Endothelial cell (in vitro differentiated cells): ENCODE results near the gene TBL1XR1. TPM values are rescaled to one million over a fixed set of nuclear protein-coding genes. Genes with fewer than 3 reads are reported as not detected.

Source experiments
- DNase-seq: peaks from one replicate; pipeline ENCODE4 v3.0.0; 2021; ENCODE audit warnings: low spot score
- H3K27ac Mint-ChIP-seq: one replicate; pipeline ENCODE4 v1.8.0; 2021; ENCODE audit warnings: mixed read lengths, inconsistent platforms; ENCODE audit not compliant: unreplicated experiment
- H3K27me3 Mint-ChIP-seq: one replicate; pipeline ENCODE4 v1.8.0; 2021; ENCODE audit warnings: mild to moderate bottlenecking, moderate library complexity, mixed read lengths, inconsistent platforms; ENCODE audit not compliant: unreplicated experiment
- H3K36me3 Mint-ChIP-seq: one replicate; pipeline ENCODE4 v1.8.0; 2021; ENCODE audit warnings: mild to moderate bottlenecking, low read depth, mixed read lengths, inconsistent platforms; ENCODE audit not compliant: unreplicated experiment
- H3K4me1 Mint-ChIP-seq: one replicate; pipeline ENCODE4 v1.8.0; 2021; ENCODE audit warnings: mild to moderate bottlenecking, mixed read lengths, inconsistent platforms; ENCODE audit not compliant: unreplicated experiment
- H3K4me3 Mint-ChIP-seq: one replicate; pipeline ENCODE4 v1.8.0; 2021; ENCODE audit warnings: mild to moderate bottlenecking, mixed read lengths, inconsistent platforms; ENCODE audit not compliant: unreplicated experiment
- H3K9me3 Mint-ChIP-seq: one replicate; pipeline ENCODE4 v1.8.0; 2021; ENCODE audit warnings: mixed read lengths, inconsistent platforms; ENCODE audit not compliant: unreplicated experiment
- total RNA-seq: library from RNA; stranded (reverse); fragmentation: NEBNext Ultra II Directional; extraction: Animal tissue kit (Norgen Biotek cat#: 25700); gene quantifications from one replicate; pipeline ENCODE4 v1.2.1, GENCODE V29; 2021; ENCODE audit not compliant: unreplicated experiment
- TF ChIP-seq, protein P1 (sequence below): fragments of 200-600 bp; sonication (generic); IDR thresholded peaks from one replicate; pipeline ENCODE4 v1.5.0; 2021; ENCODE audit warnings: antibody characterized with exemption; ENCODE audit not compliant: unreplicated experiment

The TBL1XR1 gene
- total RNA-seq, 1 donor from 2014 or later = 156 TPM

DNA sequence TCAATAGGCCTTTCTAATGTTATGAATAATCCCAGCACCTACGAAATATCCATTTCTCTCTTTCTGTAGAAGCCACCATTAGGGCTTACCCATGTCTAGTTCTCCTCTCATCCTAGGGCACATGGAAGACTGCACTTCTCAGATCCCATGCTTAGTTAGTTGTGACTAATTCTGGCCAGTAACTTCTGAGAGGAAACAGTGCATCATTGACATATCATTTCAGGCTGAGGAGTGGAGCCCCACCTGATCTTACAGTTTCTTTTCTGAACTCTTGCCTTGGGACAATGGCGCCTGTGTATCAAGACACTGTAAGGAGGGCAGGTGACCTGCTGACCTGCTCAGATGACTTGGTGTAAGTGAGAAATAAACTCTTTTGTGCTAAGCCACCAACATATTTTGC is 39.4 kb upstream of the TBL1XR1 start:
- DNase-seq = no peak
- H3K27me3 Mint-ChIP-seq = no peaks in the 10 kb centered on the region
- TF ChIP-seq, protein P1, sequence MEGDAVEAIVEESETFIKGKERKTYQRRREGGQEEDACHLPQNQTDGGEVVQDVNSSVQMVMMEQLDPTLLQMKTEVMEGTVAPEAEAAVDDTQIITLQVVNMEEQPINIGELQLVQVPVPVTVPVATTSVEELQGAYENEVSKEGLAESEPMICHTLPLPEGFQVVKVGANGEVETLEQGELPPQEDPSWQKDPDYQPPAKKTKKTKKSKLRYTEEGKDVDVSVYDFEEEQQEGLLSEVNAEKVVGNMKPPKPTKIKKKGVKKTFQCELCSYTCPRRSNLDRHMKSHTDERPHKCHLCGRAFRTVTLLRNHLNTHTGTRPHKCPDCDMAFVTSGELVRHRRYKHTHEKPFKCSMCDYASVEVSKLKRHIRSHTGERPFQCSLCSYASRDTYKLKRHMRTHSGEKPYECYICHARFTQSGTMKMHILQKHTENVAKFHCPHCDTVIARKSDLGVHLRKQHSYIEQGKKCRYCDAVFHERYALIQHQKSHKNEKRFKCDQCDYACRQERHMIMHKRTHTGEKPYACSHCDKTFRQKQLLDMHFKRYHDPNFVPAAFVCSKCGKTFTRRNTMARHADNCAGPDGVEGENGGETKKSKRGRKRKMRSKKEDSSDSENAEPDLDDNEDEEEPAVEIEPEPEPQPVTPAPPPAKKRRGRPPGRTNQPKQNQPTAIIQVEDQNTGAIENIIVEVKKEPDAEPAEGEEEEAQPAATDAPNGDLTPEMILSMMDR = no peak
- H3K9me3 Mint-ChIP-seq = no peaks in the 10 kb centered on the region
- no peak overlapping the region for H3K27ac Mint-ChIP-seq
- no peaks in the 10 kb centered on the region for H3K36me3 Mint-ChIP-seq
- no peaks in the 10 kb centered on the region for H3K4me1 Mint-ChIP-seq
- H3K4me3 Mint-ChIP-seq = no peak overlapping the region

DNA sequence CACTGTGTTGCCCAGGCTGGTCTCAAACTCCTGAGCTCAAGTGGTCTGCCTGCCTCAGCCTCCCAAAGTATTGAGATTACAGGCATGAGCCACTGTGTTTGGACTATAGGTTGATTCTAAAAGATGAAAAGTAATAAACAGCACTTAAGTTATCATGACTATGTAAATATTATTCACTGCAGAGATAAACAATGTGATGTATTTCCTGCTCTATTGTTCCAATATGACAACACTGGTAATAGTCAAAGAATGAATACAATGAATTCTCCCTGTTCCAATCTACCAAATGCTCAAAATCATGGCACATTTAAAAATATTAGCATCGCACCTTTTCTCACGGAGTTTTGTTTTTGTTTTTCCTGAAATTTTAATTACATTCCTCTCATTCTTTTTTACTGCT is 36.8 kb upstream of the TBL1XR1 start:
- Mint-ChIP-seq H3K4me1 (no peaks in the 10 kb centered on the region), H3K27me3 (no peaks in the 10 kb centered on the region), H3K9me3 (peaks cover 5% of the 10 kb centered on the region), H3K27ac (no peak overlapping the region), H3K4me3 (no peak overlapping the region), H3K36me3 (peaks cover 4% of the 10 kb centered on the region)
- no peak for DNase-seq
- TF ChIP-seq, protein P1 = no peak

DNA sequence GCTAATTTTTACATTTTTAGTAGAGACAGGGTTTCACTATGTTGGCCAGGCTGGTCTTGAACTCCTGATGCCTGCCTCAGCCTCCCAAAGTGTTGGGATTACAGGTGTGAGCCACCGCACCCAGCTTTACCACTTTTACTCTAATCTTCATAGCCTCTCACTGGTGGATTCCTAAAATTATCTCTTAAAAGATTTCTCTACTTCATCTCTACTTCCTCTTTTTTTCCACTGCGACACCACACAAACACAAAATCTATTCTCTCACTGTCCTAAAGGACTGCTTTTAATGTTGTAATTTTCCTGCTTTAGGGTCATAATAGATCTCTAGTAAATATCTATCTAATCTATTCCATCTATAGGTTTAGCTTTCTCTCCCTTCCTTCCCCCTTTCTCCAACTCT is 34.0 kb upstream of the TBL1XR1 start:
- Mint-ChIP-seq H3K9me3 (peaks cover 6% of the 10 kb centered on the region), H3K27ac (no peak overlapping the region), H3K36me3 (peaks cover 4% of the 10 kb centered on the region), H3K27me3 (no peaks in the 10 kb centered on the region), H3K4me1 (no peaks in the 10 kb centered on the region), H3K4me3 (no peak overlapping the region)
- no peak for DNase-seq
- TF ChIP-seq, protein P1 = no peak

DNA sequence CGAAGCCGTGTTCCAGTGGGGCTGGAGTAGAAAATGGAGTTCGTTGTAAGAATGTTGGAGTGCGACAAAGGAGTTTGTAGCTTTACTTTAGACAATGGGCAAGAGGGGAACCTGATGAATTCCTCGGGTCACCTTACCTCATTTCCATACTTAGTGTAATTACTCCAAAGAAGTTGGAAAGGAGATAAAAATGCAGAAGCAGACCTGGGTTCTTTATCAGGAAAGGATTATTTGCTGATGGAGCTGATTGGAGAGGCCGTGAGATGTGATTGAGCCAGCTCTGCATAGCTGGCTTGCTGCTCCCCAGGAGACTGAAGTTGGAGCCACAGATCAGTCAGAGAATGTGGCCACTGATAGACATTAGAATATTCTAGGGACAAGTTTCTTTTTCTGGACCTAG is 33.4 kb upstream of the TBL1XR1 start:
- DNase-seq = no peak
- peaks cover 4% of the 10 kb centered on the region for H3K36me3 Mint-ChIP-seq
- H3K27ac Mint-ChIP-seq = no peak overlapping the region
- H3K9me3 Mint-ChIP-seq = peaks cover 6% of the 10 kb centered on the region
- TF ChIP-seq, protein P1 = no peak
- H3K27me3 Mint-ChIP-seq = no peaks in the 10 kb centered on the region
- no peak overlapping the region for H3K4me3 Mint-ChIP-seq
- no peaks in the 10 kb centered on the region for H3K4me1 Mint-ChIP-seq

DNA sequence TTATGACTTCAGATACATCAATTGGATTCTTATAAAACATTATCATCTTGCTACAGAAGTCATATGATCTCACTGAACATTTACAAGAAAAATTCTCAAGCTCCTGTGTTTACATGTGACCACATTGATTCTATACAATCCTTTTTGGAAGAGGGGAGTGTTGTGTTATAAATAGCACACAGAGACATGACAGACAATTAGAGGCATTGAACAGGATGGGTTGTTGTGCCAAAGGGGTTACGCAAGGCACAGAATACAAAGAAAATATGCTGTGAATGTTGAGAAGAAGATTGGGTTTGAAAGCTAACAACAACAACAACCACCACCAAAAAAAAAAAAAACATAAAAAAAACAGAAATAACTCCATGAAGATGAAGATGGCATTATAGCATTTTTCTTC is 32.5 kb upstream of the TBL1XR1 start:
- Mint-ChIP-seq H3K27ac (no peak overlapping the region), H3K9me3 (peaks cover 6% of the 10 kb centered on the region), H3K4me3 (no peak overlapping the region), H3K36me3 (peaks cover 4% of the 10 kb centered on the region), H3K4me1 (no peaks in the 10 kb centered on the region), H3K27me3 (no peaks in the 10 kb centered on the region)
- TF ChIP-seq, protein P1 = no peak
- DNase-seq = no peak
